Skeletal muscle tissue (tissue), 4 donors: ENCODE data around the gene IL7R. TPM values are rescaled to one million over a fixed set of nuclear protein-coding genes. Genes with fewer than 3 reads are reported as not detected.
A peak's percentile ranks its signal among the peaks of the same experiment; 100 is the strongest.
"Not testable (repeated sequence)": the region's sequence is repeated elsewhere in the genome, so short reads cannot be mapped to it uniquely, and the experiment has no call there.

Experiments
- H3K27ac ChIP-seq: one replicate; pipeline ENCODE4 v1.7.0; 2013; ENCODE audit warnings: mild to moderate bottlenecking, low read depth, low read length, inconsistent platforms
- H3K27me3 ChIP-seq, 3 donors: one replicate each; pipeline ENCODE4 v1.7.0; 2013; ENCODE audit warnings: low read length in 3 of 3; ENCODE audit not compliant: control insufficient read depth in 3 of 3, insufficient read depth in 3 of 3
- H3K36me3 ChIP-seq, 3 donors: one replicate each; pipeline ENCODE4 v1.7.0; 2013; ENCODE audit warnings: low read length in 3 of 3; ENCODE audit not compliant: control insufficient read depth in 3 of 3, insufficient read depth in 3 of 3
- H3K4me1 ChIP-seq, 3 donors: one replicate each; pipeline ENCODE4 v1.7.0; 2013; ENCODE audit warnings: low read length in 3 of 3, mild to moderate bottlenecking in 3 of 3; ENCODE audit not compliant: control insufficient read depth in 3 of 3, insufficient read depth in 3 of 3
- H3K4me3 ChIP-seq, 3 donors: one replicate each; pipeline ENCODE4 v1.7.0; 2013; ENCODE audit warnings: low read length in 3 of 3
- H3K9ac ChIP-seq, 3 donors: one replicate each; pipeline ENCODE4 v1.7.0; 2013; ENCODE audit warnings: low read length in 3 of 3, mild to moderate bottlenecking in 3 of 3, moderate library complexity in 2 of 3, low read depth in 1 of 3
- H3K9me3 ChIP-seq, 3 donors: one replicate each; pipeline ENCODE4 v1.7.0; 2013; ENCODE audit warnings: low read length in 3 of 3; ENCODE audit not compliant: control insufficient read depth in 3 of 3
- total RNA-seq: library from RNA; depleted of rRNA; stranded (reverse); fragments of >200 nt; gene quantifications from one replicate; pipeline ENCODE4 v1.2.3, GENCODE V29; 2014
- donor health status: Osteomylitis.

IL7R gene
- total RNA-seq, 1 donor from 2014 or later: 0.52 TPM

DNA sequence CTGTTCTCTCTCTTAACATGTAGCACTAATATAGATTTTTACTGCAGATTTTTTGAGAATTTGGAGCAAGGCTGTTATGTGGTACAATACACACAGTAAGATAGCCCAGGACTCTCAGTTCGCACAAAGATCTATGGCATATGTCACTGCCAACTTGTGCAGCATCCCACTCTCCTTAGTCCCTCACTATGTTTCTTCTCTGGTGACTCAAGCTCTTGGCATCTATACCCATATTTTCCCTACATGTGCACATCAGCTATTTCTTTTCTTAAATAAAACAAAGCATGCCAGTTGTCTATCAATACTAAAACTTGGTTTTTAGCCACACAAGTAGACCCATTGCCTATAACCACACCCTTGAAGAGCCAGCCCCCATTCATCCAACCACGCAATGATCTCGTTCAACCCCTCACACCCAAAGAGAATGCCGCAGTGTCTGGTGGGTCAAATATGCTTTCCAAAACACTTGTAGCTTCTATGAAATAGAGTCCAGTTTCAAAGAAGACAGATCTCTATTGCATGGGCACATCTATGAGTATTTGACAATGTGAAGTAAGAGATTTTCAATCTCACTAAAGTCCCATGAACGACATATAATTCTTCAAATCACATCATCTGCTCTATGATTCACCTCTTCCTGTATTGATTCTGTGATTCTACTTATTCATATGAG lies 18.2 kb upstream of the IL7R start:
- H3K27ac ChIP-seq: no peak overlapping the region
- H3K36me3 ChIP-seq: no peaks in the 10 kb centered on the region
- H3K4me3 ChIP-seq: no peak overlapping the region
- no peaks in the 10 kb centered on the region for H3K4me1 ChIP-seq
- H3K9me3 ChIP-seq: no peaks in the 10 kb centered on the region
- no peaks in the 10 kb centered on the region for H3K27me3 ChIP-seq
- H3K9ac ChIP-seq: no peak overlapping the region

- Histone ChIP-seq H3K9me3 (no peaks in the 10 kb centered on the region), H3K4me3 (no peak overlapping the region), H3K9ac (no peak overlapping the region), H3K27ac (no peak overlapping the region), H3K27me3 (no peaks in the 10 kb centered on the region), H3K4me1 (peaks cover 0 to 2% (median 0%) of the 10 kb centered on the region in 3 donors), H3K36me3 (no peaks in the 10 kb centered on the region)
Measured at GRCh38 chr5:35842856-35843255, 13.8 kb upstream of the IL7R start.

- H3K27me3 ChIP-seq, H3K4me1 ChIP-seq, H3K4me3 ChIP-seq, H3K9ac ChIP-seq, H3K36me3 ChIP-seq, H3K27ac ChIP-seq, H3K9me3 ChIP-seq: not testable (repeated sequence)
Measured at GRCh38 chr5:35845508-35845907, 11.2 kb upstream of the IL7R start.

DNA sequence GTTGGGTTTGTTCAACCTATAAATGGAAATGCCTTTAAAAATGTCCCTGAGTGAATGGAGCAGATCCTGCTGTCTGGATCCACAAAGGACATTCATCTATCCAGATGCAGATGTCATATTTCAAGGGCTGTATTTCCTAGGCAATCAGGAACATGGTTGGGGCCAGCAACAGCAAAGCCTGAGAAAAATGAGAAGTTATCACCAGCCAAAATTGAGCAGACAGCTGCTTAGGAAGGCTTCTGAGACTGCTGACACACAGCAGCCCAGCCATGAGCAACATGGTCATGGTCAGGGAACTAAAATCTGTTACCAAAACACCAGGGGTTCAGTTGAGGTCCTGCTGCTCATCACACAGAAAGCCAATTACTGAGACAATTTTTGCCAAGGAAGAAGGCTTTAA lies 9.2 kb upstream of the IL7R start:
- Histone ChIP-seq H3K27ac (no peak overlapping the region), H3K9me3 (no peaks in the 10 kb centered on the region), H3K27me3 (no peaks in the 10 kb centered on the region), H3K9ac (no peak overlapping the region), H3K4me3 (no peak overlapping the region), H3K4me1 (peaks cover 0 to 6% (median 4%) of the 10 kb centered on the region in 3 donors), H3K36me3 (no peaks in the 10 kb centered on the region)

- H3K4me3 ChIP-seq: no peak overlapping the region
- H3K4me1 ChIP-seq: peaks cover 0 to 6% (median 4%) of the 10 kb centered on the region in 3 donors
- H3K9me3 ChIP-seq: no peaks in the 10 kb centered on the region
- H3K27me3 ChIP-seq: no peaks in the 10 kb centered on the region
- H3K36me3 ChIP-seq: no peaks in the 10 kb centered on the region
- H3K9ac ChIP-seq: no peak overlapping the region
- no peak overlapping the region for H3K27ac ChIP-seq
Measured at GRCh38 chr5:35847961-35848360, 8.7 kb upstream of the IL7R start.

GRCh38 chr5:35849860-35850259 lies 6.8 kb upstream of the IL7R start:
- Histone ChIP-seq H3K9ac (no peak overlapping the region), H3K36me3 (no peaks in the 10 kb centered on the region), H3K27ac (no peak overlapping the region), H3K4me1 (peaks cover 0 to 6% (median 4%) of the 10 kb centered on the region in 3 donors), H3K9me3 (no peaks in the 10 kb centered on the region), H3K4me3 (no peak overlapping the region), H3K27me3 (no peaks in the 10 kb centered on the region)

DNA sequence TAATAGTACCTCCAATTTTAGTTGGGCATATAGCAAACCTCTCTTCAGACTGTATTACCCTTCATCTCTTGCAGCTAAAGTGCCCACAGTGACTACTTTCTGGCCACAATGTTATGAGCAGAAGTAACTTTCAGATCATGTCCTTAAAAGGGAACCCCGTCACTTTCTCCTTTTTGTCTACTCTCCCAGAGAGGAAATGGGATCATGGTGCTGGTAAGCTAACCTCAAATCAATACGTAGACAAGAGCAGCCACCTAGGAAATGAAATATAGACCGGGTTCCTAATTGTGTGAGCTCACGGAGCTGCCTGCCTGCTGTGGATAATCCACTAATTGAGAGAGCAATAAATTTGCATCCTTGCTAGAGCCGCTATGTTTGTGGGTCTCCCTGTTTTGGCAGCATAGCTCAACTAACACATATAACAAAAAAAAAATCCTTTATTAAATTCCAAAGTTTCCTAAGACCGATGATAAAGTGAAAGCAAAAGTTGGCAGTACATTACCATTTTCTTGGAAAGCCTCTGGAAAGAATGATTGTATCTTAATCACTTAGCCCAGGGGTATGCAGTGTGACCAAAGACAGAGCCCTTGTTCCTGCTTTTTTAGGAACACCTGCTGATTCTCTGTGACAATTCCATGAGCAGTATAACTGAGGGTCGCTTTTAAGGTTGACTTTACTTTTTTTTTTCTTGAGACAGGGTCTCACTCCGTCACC lies 5.6 kb upstream of the IL7R start:
- Histone ChIP-seq H3K27ac (no peak overlapping the region), H3K9me3 (no peaks in the 10 kb centered on the region), H3K36me3 (no peaks in the 10 kb centered on the region), H3K4me3 (peak overlapping the region; percentile 29 to 38 (median 31)), H3K4me1 (peaks cover 0 to 6% (median 4%) of the 10 kb centered on the region in 3 donors), H3K9ac (no peak overlapping the region), H3K27me3 (no peaks in the 10 kb centered on the region)

- no peak overlapping the region for H3K9ac ChIP-seq
- H3K4me3 ChIP-seq: no peak overlapping the region
- no peaks in the 10 kb centered on the region for H3K36me3 ChIP-seq
- H3K9me3 ChIP-seq: no peaks in the 10 kb centered on the region
- no peak overlapping the region for H3K27ac ChIP-seq
- H3K4me1 ChIP-seq: peaks cover 0 to 6% (median 4%) of the 10 kb centered on the region in 3 donors
- H3K27me3 ChIP-seq: no peaks in the 10 kb centered on the region
Measured at GRCh38 chr5:35852084-35852734, 4.5 kb upstream of the IL7R start.

DNA sequence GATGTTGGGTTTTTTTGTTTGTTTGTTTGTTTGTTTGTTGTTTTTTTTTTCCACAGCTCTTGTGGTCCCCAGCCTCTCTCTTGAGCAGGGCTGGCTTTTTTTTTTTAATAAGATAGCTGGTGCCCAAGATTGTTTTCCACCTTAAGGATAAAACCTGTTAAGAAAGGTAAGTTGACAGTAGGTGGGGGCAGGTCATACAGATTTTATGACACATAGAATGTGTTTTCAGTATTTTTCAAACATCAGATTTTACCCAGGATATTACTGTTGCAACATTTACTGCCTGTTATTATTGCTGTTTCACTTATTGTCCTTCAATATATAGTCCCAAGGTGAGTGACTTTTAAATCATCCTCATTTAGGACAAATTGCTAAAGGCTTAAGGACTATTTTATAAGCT lies 3.9 kb upstream of the IL7R start:
- Histone ChIP-seq H3K4me3 (no peak overlapping the region), H3K36me3 (no peaks in the 10 kb centered on the region), H3K4me1 (peaks cover 0 to 4% (median 4%) of the 10 kb centered on the region in 3 donors), H3K9me3 (no peaks in the 10 kb centered on the region), H3K9ac (no peak overlapping the region), H3K27ac (no peak overlapping the region), H3K27me3 (no peaks in the 10 kb centered on the region)

- Histone ChIP-seq H3K9me3 (no peaks in the 10 kb centered on the region), H3K9ac (no peak overlapping the region), H3K4me1 (peaks cover 0 to 4% (median 4%) of the 10 kb centered on the region in 3 donors), H3K36me3 (no peaks in the 10 kb centered on the region), H3K27ac (no peak overlapping the region), H3K4me3 (no peak overlapping the region), H3K27me3 (no peaks in the 10 kb centered on the region)
Measured at GRCh38 chr5:35853631-35854030, 3.1 kb upstream of the IL7R start.
